Measurements from ENCODE around the gene ABCF2. TPM values are rescaled to one million over a fixed set of nuclear protein-coding genes. Genes with fewer than 3 reads are reported as not detected.
A peak's percentile ranks its signal among the peaks of the same experiment; 100 is the strongest.

The ABCF2 gene
- total RNA-seq, 4 donors from 2014 or later: 30.5 to 43.1 (median 36.5) TPM

- Histone ChIP-seq H3K4me3 (peak overlapping the region in 1 of 2 donors; percentile 69), H3K4me1 (peaks cover 0 to 48% (median 28%) of the 10 kb centered on the region in 3 donors)
Observed at GRCh38 chr7:151252961-151253711, 26.1 kb upstream of the ABCF2 start.

GRCh38 chr7:151252561-151252835 lies 25.5 kb upstream of the ABCF2 start:
- H3K4me3 ChIP-seq: peak overlapping the region; percentile 54 to 69
- no peak for ATAC-seq
- no peaks in the 10 kb centered on the region for H3K27me3 ChIP-seq
- no peak for TF ChIP-seq POLR2A (IDR thresholded peaks at IDR 0.05)
- no peaks in the 10 kb centered on the region for H3K9me3 ChIP-seq
- H3K36me3 ChIP-seq: no peaks in the 10 kb centered on the region
- WGBS, 2 donors (ENCODE audit: low coverage in 1 of 2): 0% methylated on average over 1 of the region's 9 CpGs; no CpG with 5 or more reads in 1 of the 2 donors
- H3K4me1 ChIP-seq: peaks cover 0 to 54% (median 32%) of the 10 kb centered on the region in 3 donors
- H3K27ac ChIP-seq: peak overlapping the region; percentile 83 to 96 (median 94)

More at GRCh38 chr7:151252961-151253711, 26.1 kb upstream of the ABCF2 start:
- WGBS, 2 donors (ENCODE audit: low coverage in 1 of 2): 33 to 34% methylated on average over 4 to 6 of the region's 17 CpGs
- no peaks in the 10 kb centered on the region for H3K27me3 ChIP-seq
- peak overlapping the region; percentile 83 to 96 (median 94) for H3K27ac ChIP-seq
- no peaks in the 10 kb centered on the region for H3K9me3 ChIP-seq
- H3K36me3 ChIP-seq: no peaks in the 10 kb centered on the region
- TF ChIP-seq CTCF (IDR thresholded peaks at IDR 0.05): no peak
- no peak for TF ChIP-seq EP300 (IDR thresholded peaks at IDR 0.05)
- TF ChIP-seq POLR2A (IDR thresholded peaks at IDR 0.05): no peak
- no peak for TF ChIP-seq POLR2AphosphoS5 (IDR thresholded peaks at IDR 0.05)
- peak; percentile 17 for ATAC-seq

- no peaks in the 10 kb centered on the region for H3K27me3 ChIP-seq
- peak overlapping the region; percentile 83 to 96 (median 94) for H3K27ac ChIP-seq
- peak; percentile 13 to 21 for TF ChIP-seq POLR2A (IDR thresholded peaks at IDR 0.05)
- peak; percentile 16 for TF ChIP-seq POLR2AphosphoS5 (IDR thresholded peaks at IDR 0.05)
- TF ChIP-seq EP300 (IDR thresholded peaks at IDR 0.05): no peak
- peak; percentile 70 for ATAC-seq
- no peaks in the 10 kb centered on the region for H3K9me3 ChIP-seq
- peaks cover 0 to 60% (median 38%) of the 10 kb centered on the region in 3 donors for H3K4me1 ChIP-seq
- WGBS, 2 donors (ENCODE audit: low coverage in 1 of 2): 9% methylated on average over 16 of the region's 79 CpGs; no CpG with 5 or more reads in 1 of the 2 donors
- H3K4me3 ChIP-seq: peak overlapping the region; percentile 54 to 69
- no peaks in the 10 kb centered on the region for H3K36me3 ChIP-seq
Observed at GRCh38 chr7:151251689-151252560, 24.9 kb upstream of the ABCF2 start.

- H3K9me3 ChIP-seq: no peaks in the 10 kb centered on the region
- no peaks in the 10 kb centered on the region for H3K27me3 ChIP-seq
- WGBS, 2 donors (ENCODE audit: low coverage in 1 of 2): no CpG with 5 or more reads among the region's 19 CpGs
- peak overlapping the region; percentile 75 to 96 (median 94) for H3K27ac ChIP-seq
- H3K4me3 ChIP-seq: peak overlapping the region; percentile 34 to 69
- TF ChIP-seq POLR2A (IDR thresholded peaks at IDR 0.05) (no peak), POLR2AphosphoS5 (IDR thresholded peaks at IDR 0.05) (no peak), CTCF (IDR thresholded peaks at IDR 0.05) (no peak), EP300 (IDR thresholded peaks at IDR 0.05) (no peak)
- H3K36me3 ChIP-seq: no peaks in the 10 kb centered on the region
- ATAC-seq: no peak
- H3K4me1 ChIP-seq: peaks cover 0 to 66% (median 44%) of the 10 kb centered on the region in 3 donors
Observed at GRCh38 chr7:151251328-151251688, 24.3 kb upstream of the ABCF2 start.

GRCh38 chr7:151250181-151251132 lies 23.5 kb upstream of the ABCF2 start:
- Histone ChIP-seq H3K27ac (peak overlapping the region; percentile 75 to 96 (median 94)), H3K27me3 (peaks cover 3% of the 10 kb centered on the region), H3K4me1 (peaks cover 0 to 74% (median 52%) of the 10 kb centered on the region in 3 donors), H3K9me3 (no peaks in the 10 kb centered on the region), H3K36me3 (no peaks in the 10 kb centered on the region), H3K4me3 (peak overlapping the region in 1 of 2 donors; percentile 75)
- no peak for ATAC-seq
- 30 to 63% methylated on average over 1 to 5 of the region's 7 CpGs for WGBS, 2 donors (ENCODE audit: low coverage in 1 of 2)
- no peak for TF ChIP-seq POLR2AphosphoS5 (IDR thresholded peaks at IDR 0.05)
- no peak for TF ChIP-seq POLR2A (IDR thresholded peaks at IDR 0.05)
- no peak for TF ChIP-seq CTCF (IDR thresholded peaks at IDR 0.05)
- no peak for TF ChIP-seq EP300 (IDR thresholded peaks at IDR 0.05)

Measured in gastroesophageal sphincter (tissue), 4 donors.